CD8-positive, alpha-beta memory T cell (primary cell): ENCODE data around the gene CTXN1. TPM values are rescaled to one million over a fixed set of nuclear protein-coding genes. Genes with fewer than 3 reads are reported as not detected.
A peak's percentile ranks its signal among the peaks of the same experiment; 100 is the strongest.

Experiments
- CTCF ChIA-PET: fragments of 350-600 bp; sonication (Branson Sonifier 250); formaldehyde crosslinking; loops from one replicate; lab custom pipeline; 2021; ENCODE audit warnings: antibody characterized with exemption; lab: Charles Lee
- POLR2A ChIA-PET: fragments of 350-600 bp; sonication (Branson Sonifier 250); formaldehyde crosslinking; loops from one replicate; lab custom pipeline; 2021; ENCODE audit warnings: antibody characterized with exemption; lab: Charles Lee
- DNase-seq, 5 donors: peaks; one replicate each; pipeline versions ENCODE4 v3.0.0 to v3.0.0-alpha.2; 2020 to 2022; ENCODE audit warnings: mixed read lengths in 1 of 5
- H3K27ac ChIP-seq: one replicate; pipeline ENCODE4 v1.7.0; 2013; ENCODE audit warnings: low read depth, mild to moderate bottlenecking, low read length, moderate library complexity
- H3K27me3 ChIP-seq: 2 replicates; pipeline ENCODE4 v1.7.0; 2013; ENCODE audit warnings: low read length, mild to moderate bottlenecking; ENCODE audit not compliant: insufficient read depth, poor library complexity, severe bottlenecking
- H3K36me3 ChIP-seq: 2 replicates; pipeline ENCODE4 v1.7.0; 2013; ENCODE audit warnings: mild to moderate bottlenecking, low read length, moderate library complexity; ENCODE audit not compliant: insufficient read depth
- H3K4me1 ChIP-seq: 2 replicates; pipeline ENCODE4 v1.7.0; 2013; ENCODE audit warnings: mild to moderate bottlenecking, low read length, moderate library complexity; ENCODE audit not compliant: insufficient read depth
- H3K4me3 ChIP-seq: 2 replicates; pipeline ENCODE4 v1.7.0; 2013; ENCODE audit warnings: mild to moderate bottlenecking, low read length
- H3K9me3 ChIP-seq: 2 replicates; pipeline ENCODE4 v1.7.0; 2013; ENCODE audit warnings: mild to moderate bottlenecking, low read length
- H3K27ac Mint-ChIP-seq, 8 donors: one replicate each; pipeline ENCODE4 v1.8.0; 2020 to 2021; ENCODE audit warnings: mixed read lengths in 8 of 8, mild to moderate bottlenecking in 6 of 8, inconsistent platforms in 3 of 8, moderate library complexity in 3 of 8
- H3K27me3 Mint-ChIP-seq, 2 donors: one replicate each; pipeline ENCODE4 v1.8.0; 2020 to 2021; ENCODE audit warnings: mixed read lengths in 2 of 2, mild to moderate bottlenecking in 1 of 2, moderate library complexity in 1 of 2
- H3K36me3 Mint-ChIP-seq, 3 donors: one replicate each; pipeline ENCODE4 v1.8.0; 2020 to 2021; ENCODE audit warnings: mixed read lengths in 3 of 3, inconsistent platforms in 1 of 3, mild to moderate bottlenecking in 1 of 3
- H3K4me1 Mint-ChIP-seq, 3 donors: one replicate each; pipeline ENCODE4 v1.8.0; 2020 to 2021; ENCODE audit warnings: mixed read lengths in 3 of 3, inconsistent platforms in 1 of 3, mild to moderate bottlenecking in 1 of 3
- H3K4me3 Mint-ChIP-seq, 7 donors: one replicate each; pipeline ENCODE4 v1.8.0; 2020 to 2021; ENCODE audit warnings: mixed read lengths in 7 of 7, mild to moderate bottlenecking in 6 of 7, moderate library complexity in 4 of 7, inconsistent platforms in 2 of 7
- H3K9me3 Mint-ChIP-seq, 5 donors: one replicate each; pipeline ENCODE4 v1.8.0; 2020 to 2022; ENCODE audit warnings: mixed read lengths in 5 of 5, mild to moderate bottlenecking in 3 of 5, moderate library complexity in 2 of 5, inconsistent platforms in 1 of 5
- polyA plus RNA-seq: library from polyadenylated mRNA; unstranded; fragments of 300-500 nt; fragmentation: Illumina TruSeq; gene quantifications from one replicate; pipeline ENCODE4 v1.2.3, GENCODE V29; 2021
- total RNA-seq, 2 experiments: library from RNA; stranded (reverse); gene quantifications; one replicate each; pipeline ENCODE4 v1.2.3, GENCODE V29; 2021

Gene CTXN1
- total RNA-seq (under 1 TPM; 0.42 to 0.72 TPM), polyA plus RNA-seq (not detected)

DNA sequence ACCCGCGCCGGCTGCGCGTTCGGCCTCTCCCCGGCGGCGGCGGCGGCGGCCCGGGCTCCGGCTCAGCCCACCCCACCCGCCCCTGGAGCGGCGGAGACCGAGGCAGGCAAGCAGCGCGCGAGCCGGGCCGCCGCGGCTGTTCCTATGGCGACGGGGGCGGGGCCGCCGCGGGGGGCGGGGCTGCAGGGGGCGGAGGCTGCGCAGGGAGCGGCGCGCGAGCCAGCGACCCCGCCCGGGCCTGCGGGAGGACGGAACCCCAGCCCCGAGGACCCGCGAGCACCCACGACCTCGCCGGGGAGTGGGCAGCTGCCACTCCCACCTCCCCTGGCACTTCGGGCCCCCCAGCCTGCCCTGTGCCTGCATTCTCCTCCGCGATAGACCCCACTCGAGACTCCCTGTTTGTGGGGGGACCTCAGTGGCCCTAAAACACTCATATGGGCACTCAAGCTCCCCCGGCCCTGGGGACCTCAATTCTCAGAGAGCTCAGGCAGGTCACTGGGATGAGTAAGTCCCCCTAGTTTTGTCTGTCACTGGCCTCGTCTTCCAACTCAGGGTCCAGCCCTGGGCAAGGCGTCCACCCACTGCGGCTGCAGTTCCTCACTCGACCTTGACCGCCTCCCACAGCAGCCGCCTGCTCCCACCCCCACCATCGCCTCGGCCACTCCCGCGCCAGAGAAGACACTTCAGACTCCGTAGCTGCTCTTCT lies at the start of gene CTXN1:
CTXN1 (minus strand) TSS at position 115 of the 706 bp plus-strand sequence. CDS start 597 bp downstream, outside the sequence.
- CTCF ChIA-PET, result interaction anchor here (1.3 kb wide), 1 partner anchor 18 kb away, joined by 3 read pairs; no protein-coding TSS in a partner anchor
- Mint-ChIP-seq H3K27ac (peak within 1 kb of the TSS in 7 of 8 donors; percentile 60 to 84 (median 78)), H3K36me3 (peaks cover 0 to 21% (median 1%) of the 10 kb centered on the region in 3 donors), H3K9me3 (peaks cover 0 to 2% (median 0%) of the 10 kb centered on the region in 5 donors), H3K27me3 (peaks cover 0 to 1% of the 10 kb centered on the region in 2 donors), H3K4me3 (peak within 1 kb of the TSS; percentile 62 to 85 (median 78)), H3K4me1 (peaks cover 14 to 43% (median 21%) of the 10 kb centered on the region in 3 donors)
- DNase-seq, result peak; percentile 61 to 84 (median 75)
- H3K36me3 ChIP-seq, result no peaks in the 10 kb centered on the region
- H3K4me3 ChIP-seq, result no peak within 1 kb of the TSS
- no peaks in the 10 kb centered on the region for H3K9me3 ChIP-seq
- no peaks in the 10 kb centered on the region for H3K27me3 ChIP-seq
- peaks cover 18% of the 10 kb centered on the region for H3K4me1 ChIP-seq
- POLR2A ChIA-PET, result no interaction called here
- H3K27ac ChIP-seq, result no peak within 1 kb of the TSS

DNA sequence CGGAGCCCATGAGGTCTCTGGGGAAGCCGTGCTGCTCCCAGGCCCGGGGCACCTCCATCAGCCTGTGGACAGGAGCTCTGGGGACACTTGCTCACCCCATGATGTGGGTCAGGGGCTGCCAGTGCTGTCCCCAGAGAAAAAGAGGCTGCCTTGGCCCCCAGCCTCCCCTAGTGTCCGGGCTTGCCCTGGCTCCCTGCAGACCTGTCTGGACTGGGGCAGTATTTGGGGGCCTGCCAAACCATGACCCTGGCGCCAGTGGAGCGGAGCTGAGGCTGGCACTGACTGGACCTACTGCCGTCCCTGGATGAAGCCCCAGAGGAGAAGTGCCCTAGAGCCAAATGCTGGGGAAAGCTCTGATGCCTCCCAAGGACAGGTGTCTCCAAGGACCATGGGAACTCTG lies 49.1 kb upstream of the CTXN1 start:
- H3K27me3 Mint-ChIP-seq, result no peaks in the 10 kb centered on the region
- H3K27ac Mint-ChIP-seq, result no peak overlapping the region
- no peaks in the 10 kb centered on the region for H3K4me1 Mint-ChIP-seq
- H3K27ac ChIP-seq, result no peak overlapping the region
- no peaks in the 10 kb centered on the region for H3K4me1 ChIP-seq
- no peak overlapping the region for H3K4me3 Mint-ChIP-seq
- no peaks in the 10 kb centered on the region for H3K9me3 ChIP-seq
- H3K9me3 Mint-ChIP-seq, result no peaks in the 10 kb centered on the region
- DNase-seq, result no peak
- ChIA-PET CTCF (no interaction called here), POLR2A (no interaction called here)
- no peaks in the 10 kb centered on the region for H3K27me3 ChIP-seq
- H3K36me3 Mint-ChIP-seq, result peaks cover 0 to 75% (median 3%) of the 10 kb centered on the region in 3 donors
- no peak overlapping the region for H3K4me3 ChIP-seq
- peaks cover 14% of the 10 kb centered on the region for H3K36me3 ChIP-seq

DNA sequence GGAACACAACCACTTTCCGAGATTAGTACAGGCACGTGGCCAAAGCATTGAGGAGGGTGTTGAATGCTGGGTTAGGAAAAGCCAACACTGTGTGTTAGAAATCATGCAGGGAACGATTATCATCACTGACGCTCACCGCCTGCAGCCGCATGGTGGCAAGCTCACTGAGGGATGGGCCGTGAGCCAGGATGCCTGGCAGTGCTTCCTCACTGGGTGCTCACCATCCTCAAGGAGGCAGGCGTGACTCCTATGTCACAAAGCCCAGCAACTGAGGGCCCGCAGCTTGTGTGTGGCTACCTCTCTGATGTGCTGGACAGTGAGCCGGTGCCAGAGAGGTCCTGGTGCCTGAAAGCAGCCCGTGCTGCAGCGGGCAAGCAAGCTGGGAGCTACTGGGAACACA lies 47.9 kb upstream of the CTXN1 start:
- POLR2A ChIA-PET, result no interaction called here
- no peak overlapping the region for H3K4me3 Mint-ChIP-seq
- H3K36me3 ChIP-seq, result peaks cover 14% of the 10 kb centered on the region
- H3K27me3 Mint-ChIP-seq, result no peaks in the 10 kb centered on the region
- no peaks in the 10 kb centered on the region for H3K27me3 ChIP-seq
- H3K27ac Mint-ChIP-seq, result no peak overlapping the region
- H3K4me1 Mint-ChIP-seq, result no peaks in the 10 kb centered on the region
- no peak for DNase-seq
- H3K9me3 ChIP-seq, result no peaks in the 10 kb centered on the region
- no peaks in the 10 kb centered on the region for H3K4me1 ChIP-seq
- no peaks in the 10 kb centered on the region for H3K9me3 Mint-ChIP-seq
- no peak overlapping the region for H3K4me3 ChIP-seq
- CTCF ChIA-PET, result no interaction called here
- H3K27ac ChIP-seq, result no peak overlapping the region
- peaks cover 0 to 71% (median 3%) of the 10 kb centered on the region in 3 donors for H3K36me3 Mint-ChIP-seq

DNA sequence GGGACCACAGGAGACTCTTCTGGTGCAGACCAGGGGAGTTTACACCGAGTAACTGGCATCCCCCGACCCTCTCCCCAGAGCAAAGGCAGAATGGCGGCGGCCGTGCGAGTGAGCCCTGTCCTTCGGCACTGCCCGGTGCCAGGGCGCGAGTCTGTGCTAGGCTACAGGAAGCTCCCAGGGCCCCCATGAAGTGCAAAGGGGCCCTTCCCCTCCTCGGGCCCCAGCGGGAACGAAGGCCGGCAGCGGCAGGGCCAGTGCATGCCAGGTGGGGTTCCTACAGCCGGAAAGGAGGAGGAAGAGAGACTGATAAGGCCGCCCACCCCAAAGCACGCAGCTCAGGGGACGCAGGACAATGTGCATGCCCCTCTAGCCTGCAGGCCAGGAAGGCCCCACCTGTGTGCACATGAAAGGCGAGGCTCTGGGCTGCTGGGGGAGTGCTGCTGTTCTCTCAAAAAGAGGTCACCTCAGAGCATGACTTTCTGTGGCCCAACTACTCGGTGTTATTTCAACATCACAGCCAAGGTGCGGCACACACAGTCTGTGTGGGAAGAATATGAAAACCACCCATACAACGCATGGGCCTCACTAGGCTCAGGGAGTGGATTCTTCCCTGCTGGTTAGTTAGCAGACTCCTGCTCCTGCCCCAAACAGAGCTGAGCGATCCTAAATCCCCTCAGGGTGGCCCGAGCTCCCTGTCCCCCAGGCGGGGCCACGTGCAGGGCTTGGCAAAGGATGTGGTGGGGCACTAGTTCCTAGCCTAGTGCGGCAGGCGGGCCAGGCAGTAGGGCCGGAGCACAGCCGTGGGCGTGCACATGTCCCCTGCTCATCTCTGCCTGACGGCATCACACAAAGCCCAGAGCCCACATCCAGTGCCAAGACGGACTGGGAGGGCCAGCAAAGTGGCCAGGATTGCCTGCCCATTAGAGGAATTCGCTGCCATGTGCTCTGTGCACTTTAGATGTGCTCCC lies 45.9 kb upstream of the CTXN1 start:
- no peak for DNase-seq
- Mint-ChIP-seq H3K27me3 (no peaks in the 10 kb centered on the region), H3K27ac (peak overlapping the region in 1 of 8 donors; percentile 5), H3K4me1 (no peaks in the 10 kb centered on the region), H3K36me3 (peaks cover 0 to 70% (median 3%) of the 10 kb centered on the region in 3 donors), H3K4me3 (no peak overlapping the region), H3K9me3 (no peaks in the 10 kb centered on the region)
- H3K4me3 ChIP-seq, result no peak overlapping the region
- no peaks in the 10 kb centered on the region for H3K4me1 ChIP-seq
- no peaks in the 10 kb centered on the region for H3K27me3 ChIP-seq
- no peaks in the 10 kb centered on the region for H3K9me3 ChIP-seq
- no peak overlapping the region for H3K27ac ChIP-seq
- peaks cover 8% of the 10 kb centered on the region for H3K36me3 ChIP-seq
- ChIA-PET CTCF (no interaction called here), POLR2A (no interaction called here)

DNA sequence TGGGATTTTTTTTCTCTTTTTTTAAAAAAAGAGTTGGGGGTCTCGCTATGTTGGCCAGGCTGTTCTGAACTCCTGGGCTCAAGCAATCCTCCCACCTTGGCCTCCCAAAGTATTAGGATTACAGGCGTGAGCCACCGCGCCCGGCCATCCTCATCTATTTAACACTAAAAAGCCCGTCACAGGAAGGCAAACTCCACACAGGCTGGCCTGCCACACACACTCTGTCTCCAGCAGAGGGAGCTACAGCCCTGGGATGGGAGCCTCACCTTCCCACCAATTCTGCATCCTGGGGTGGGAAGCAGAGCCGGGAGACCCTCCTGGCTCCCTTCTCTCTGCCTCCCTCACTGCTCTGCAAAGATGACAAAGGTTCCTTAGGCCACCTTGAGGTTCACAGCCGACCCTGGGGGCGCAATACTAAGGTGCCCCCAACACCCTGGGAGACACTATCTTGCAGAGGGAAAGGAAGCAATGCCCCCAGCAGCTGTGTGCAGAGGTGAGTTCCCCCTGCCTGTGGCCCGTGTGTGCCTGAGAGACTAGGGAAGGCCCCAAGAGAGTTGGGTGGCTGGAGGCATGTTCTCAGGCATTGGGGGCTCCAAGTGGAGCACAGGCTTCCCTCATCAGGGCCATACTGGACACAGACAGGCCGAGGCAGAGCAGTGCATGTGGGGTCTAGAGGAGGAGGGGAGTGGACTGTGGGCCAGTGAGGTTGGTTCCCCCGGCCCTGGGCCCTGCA lies 44.9 kb upstream of the CTXN1 start:
- POLR2A ChIA-PET, result no interaction called here
- CTCF ChIA-PET, result interaction anchor here (0.9 kb wide), 1 partner anchor 26 kb away, joined by 4 read pairs; no protein-coding TSS in a partner anchor
- H3K4me1 ChIP-seq, result no peaks in the 10 kb centered on the region
- no peak overlapping the region for H3K27ac ChIP-seq
- H3K4me3 Mint-ChIP-seq, result no peak overlapping the region
- no peaks in the 10 kb centered on the region for H3K4me1 Mint-ChIP-seq
- no peaks in the 10 kb centered on the region for H3K27me3 ChIP-seq
- peaks cover 0 to 74% (median 6%) of the 10 kb centered on the region in 3 donors for H3K36me3 Mint-ChIP-seq
- peaks cover 8% of the 10 kb centered on the region for H3K36me3 ChIP-seq
- peaks cover 0 to 1% of the 10 kb centered on the region in 2 donors for H3K27me3 Mint-ChIP-seq
- DNase-seq, result peak in 1 of 5 donors; percentile 15
- peak overlapping the region in 1 of 8 donors; percentile 89 for H3K27ac Mint-ChIP-seq
- H3K9me3 Mint-ChIP-seq, result no peaks in the 10 kb centered on the region
- H3K9me3 ChIP-seq, result no peaks in the 10 kb centered on the region
- H3K4me3 ChIP-seq, result no peak overlapping the region

DNA sequence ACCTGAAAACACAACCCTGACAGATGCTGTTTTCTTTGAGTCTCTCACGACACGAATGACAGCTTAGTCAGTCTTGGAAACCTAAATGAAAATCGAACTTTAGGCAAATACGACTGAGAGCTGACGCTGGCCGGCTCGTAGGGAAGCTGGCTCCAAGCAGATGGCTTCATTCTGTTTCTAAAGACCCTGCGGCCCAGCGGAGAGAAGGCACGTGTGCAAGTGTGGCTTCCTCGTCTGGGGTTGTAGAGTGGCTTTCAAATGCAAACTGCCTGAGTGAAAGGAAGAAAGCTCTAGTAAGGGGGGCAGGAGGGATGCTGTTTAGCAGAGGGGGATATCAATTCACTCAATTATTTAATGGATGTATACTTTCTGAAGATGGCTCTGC lies 43.6 kb upstream of the CTXN1 start:
- H3K4me1 ChIP-seq, result no peaks in the 10 kb centered on the region
- H3K4me3 ChIP-seq, result no peak overlapping the region
- no peak overlapping the region for H3K27ac ChIP-seq
- peaks cover 0 to 77% (median 6%) of the 10 kb centered on the region in 3 donors for H3K36me3 Mint-ChIP-seq
- CTCF ChIA-PET, result no interaction called here
- no peaks in the 10 kb centered on the region for H3K9me3 Mint-ChIP-seq
- POLR2A ChIA-PET, result no interaction called here
- DNase-seq, result no peak
- no peaks in the 10 kb centered on the region for H3K27me3 ChIP-seq
- peaks cover 8% of the 10 kb centered on the region for H3K36me3 ChIP-seq
- no peaks in the 10 kb centered on the region for H3K4me1 Mint-ChIP-seq
- H3K27ac Mint-ChIP-seq, result peak overlapping the region in 1 of 8 donors; percentile 72
- no peak overlapping the region for H3K4me3 Mint-ChIP-seq
- H3K27me3 Mint-ChIP-seq, result peaks cover 0 to 1% of the 10 kb centered on the region in 2 donors
- H3K9me3 ChIP-seq, result no peaks in the 10 kb centered on the region

DNA sequence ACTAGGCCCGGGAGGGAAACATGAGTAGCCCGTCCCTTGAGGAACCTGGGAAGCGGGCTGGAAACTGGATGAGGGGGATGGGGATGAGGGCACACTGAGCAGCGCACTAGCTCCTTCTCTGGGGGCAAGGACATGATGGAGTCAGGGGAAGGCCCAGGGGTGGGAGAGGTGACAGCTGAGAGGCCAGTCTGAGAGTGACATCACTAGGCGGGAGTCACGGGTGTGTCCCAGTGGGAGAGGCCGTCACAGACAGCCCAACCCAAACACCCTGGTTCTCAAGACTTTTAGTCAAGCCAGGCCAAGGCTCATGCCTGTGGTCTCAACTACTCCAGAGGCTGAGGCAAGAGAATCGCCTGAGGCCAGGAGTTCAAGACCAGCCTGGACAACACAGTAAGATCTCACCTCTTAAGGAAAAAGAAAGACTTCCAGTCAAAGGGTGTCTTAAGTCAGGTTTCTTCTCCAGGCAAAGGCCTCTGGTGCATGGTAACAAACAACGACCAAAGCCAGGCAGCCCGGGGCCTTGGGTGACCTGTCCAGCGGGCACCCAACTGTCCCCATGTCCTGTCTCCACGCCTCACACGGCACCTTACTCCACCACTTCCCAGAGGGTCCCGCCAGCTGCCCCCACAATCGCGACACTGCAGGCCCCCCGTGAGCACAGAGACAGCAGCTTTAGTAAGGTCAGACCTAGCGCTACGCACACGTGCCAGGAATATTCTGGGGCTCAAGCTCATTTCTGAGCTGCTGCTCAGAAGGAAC lies 43.0 kb upstream of the CTXN1 start:
- CTCF ChIA-PET, result interaction anchor here (1.5 kb wide), 1 partner anchor 20 kb away, joined by 3 read pairs; no protein-coding TSS in a partner anchor
- H3K9me3 Mint-ChIP-seq, result no peaks in the 10 kb centered on the region
- H3K36me3 ChIP-seq, result peaks cover 6% of the 10 kb centered on the region

More for the DNA sequence above, 43.0 kb upstream of the CTXN1 start:
- no peaks in the 10 kb centered on the region for H3K4me1 Mint-ChIP-seq
- Histone ChIP-seq H3K9me3 (no peaks in the 10 kb centered on the region), H3K4me1 (no peaks in the 10 kb centered on the region), H3K4me3 (no peak overlapping the region), H3K27me3 (no peaks in the 10 kb centered on the region), H3K27ac (no peak overlapping the region)
- DNase-seq, result no peak
- POLR2A ChIA-PET, result no interaction called here
- H3K36me3 Mint-ChIP-seq, result peaks cover 0 to 75% (median 6%) of the 10 kb centered on the region in 3 donors
- no peak overlapping the region for H3K4me3 Mint-ChIP-seq
- H3K27me3 Mint-ChIP-seq, result peaks cover 0 to 1% of the 10 kb centered on the region in 2 donors
- peak overlapping the region in 2 of 8 donors; percentile 21 to 79 for H3K27ac Mint-ChIP-seq
